Measurements from ENCODE around the gene ZNF236. TPM values are rescaled to one million over a fixed set of nuclear protein-coding genes. Genes with fewer than 3 reads are reported as not detected.

The ZNF236 gene
- total RNA-seq, 2 experiments from 2014 or later, result 25.7 to 27.9 TPM

DNA sequence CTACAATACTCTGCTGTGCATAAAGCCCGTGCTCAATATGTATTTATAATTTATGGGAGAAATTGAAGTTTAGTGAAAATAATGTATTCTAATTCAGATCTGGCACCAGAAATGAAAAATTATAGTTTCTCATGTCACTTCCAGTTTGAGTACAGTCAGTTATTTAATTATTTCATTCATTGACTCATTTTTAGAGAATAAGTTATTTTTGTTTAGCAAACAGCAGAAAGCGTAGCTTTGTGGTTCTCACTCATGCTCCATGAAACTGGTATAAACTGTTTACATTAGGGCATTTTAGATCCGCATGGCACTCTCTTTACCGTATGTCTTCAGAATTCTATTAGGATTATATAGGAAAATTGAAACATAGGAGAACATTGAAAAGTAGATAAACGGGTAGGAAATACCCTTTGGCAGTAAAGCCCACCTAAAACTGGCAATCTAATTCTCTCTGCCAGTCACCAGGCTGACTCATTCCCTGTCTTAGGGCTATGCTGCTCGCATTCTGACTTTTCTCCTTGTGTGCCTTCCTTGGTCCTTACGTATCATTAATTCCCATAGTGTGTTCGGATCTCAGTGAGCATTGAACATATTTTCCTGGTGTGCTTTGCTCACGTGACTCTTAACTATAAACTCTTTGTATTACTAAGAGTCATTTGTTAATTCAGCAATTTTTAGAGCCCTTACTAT lies 106.0 kb downstream of the ZNF236 start:
- ChIA-PET CTCF (no interaction called here), POLR2A (no interaction called here)
- Histone ChIP-seq H3K36me3 (ENCODE audit: insufficient read depth, low read length) (peaks cover 88% of the 10 kb centered on the region), H3K4me1 (ENCODE audit: insufficient read depth, low read length) (no peaks in the 10 kb centered on the region), H3K4me3 (ENCODE audit: low read length) (no peak overlapping the region), H3K9me3 (ENCODE audit: control insufficient read depth in 1 of 2, insufficient read depth in 1 of 2, low read length in 2 of 2) (no peaks in the 10 kb centered on the region), H3K27me3 (ENCODE audit: control insufficient read depth in 1 of 2, insufficient read depth in 2 of 2, low read length in 2 of 2) (no peaks in the 10 kb centered on the region), H3K27ac (ENCODE audit: low read depth in 1 of 2, low read length in 2 of 2) (no peak overlapping the region)
- Mint-ChIP-seq H3K27me3 (no peaks in the 10 kb centered on the region), H3K4me3 (no peak overlapping the region), H3K9me3 (no peaks in the 10 kb centered on the region), H3K36me3 (ENCODE audit: low read depth) (peaks cover 91% of the 10 kb centered on the region), H3K4me1 (ENCODE audit: low read depth) (peaks cover 5% of the 10 kb centered on the region), H3K27ac (no peak overlapping the region)
- TF ChIP-seq, protein P1, sequence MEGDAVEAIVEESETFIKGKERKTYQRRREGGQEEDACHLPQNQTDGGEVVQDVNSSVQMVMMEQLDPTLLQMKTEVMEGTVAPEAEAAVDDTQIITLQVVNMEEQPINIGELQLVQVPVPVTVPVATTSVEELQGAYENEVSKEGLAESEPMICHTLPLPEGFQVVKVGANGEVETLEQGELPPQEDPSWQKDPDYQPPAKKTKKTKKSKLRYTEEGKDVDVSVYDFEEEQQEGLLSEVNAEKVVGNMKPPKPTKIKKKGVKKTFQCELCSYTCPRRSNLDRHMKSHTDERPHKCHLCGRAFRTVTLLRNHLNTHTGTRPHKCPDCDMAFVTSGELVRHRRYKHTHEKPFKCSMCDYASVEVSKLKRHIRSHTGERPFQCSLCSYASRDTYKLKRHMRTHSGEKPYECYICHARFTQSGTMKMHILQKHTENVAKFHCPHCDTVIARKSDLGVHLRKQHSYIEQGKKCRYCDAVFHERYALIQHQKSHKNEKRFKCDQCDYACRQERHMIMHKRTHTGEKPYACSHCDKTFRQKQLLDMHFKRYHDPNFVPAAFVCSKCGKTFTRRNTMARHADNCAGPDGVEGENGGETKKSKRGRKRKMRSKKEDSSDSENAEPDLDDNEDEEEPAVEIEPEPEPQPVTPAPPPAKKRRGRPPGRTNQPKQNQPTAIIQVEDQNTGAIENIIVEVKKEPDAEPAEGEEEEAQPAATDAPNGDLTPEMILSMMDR (IDR thresholded peaks at IDR 0.05), result no peak
- no peak for ATAC-seq (ENCODE audit: poor library complexity)
- intact Hi-C loops (cut with DNase I, micrococcal nuclease), result loop anchor here in 1 of 2 experiments (10.0 kb wide), 1 partner anchor 726 kb away; no protein-coding TSS in a partner anchor
- no peak for DNase-seq

DNA sequence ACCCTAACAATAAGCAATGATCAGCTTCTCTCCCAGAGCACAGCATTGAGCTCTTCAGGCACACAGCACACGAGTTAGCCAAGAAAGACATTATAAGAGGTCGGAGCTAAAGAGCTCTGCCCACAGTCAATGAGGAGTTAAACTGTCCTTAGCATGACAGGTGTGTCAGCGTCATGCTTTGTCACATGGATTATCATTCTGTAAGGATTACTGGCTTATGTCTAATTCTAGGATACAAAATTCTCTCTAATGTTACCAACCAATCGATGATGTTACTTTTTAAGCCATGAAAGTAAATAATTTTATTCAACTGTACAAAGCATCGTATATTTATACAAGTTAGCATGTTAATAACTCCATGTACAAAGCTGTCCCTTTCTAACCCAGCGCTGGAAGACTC lies 108.8 kb downstream of the ZNF236 start:
- no peak overlapping the region for H3K4me3 Mint-ChIP-seq
- H3K27me3 Mint-ChIP-seq, result no peaks in the 10 kb centered on the region

DNA sequence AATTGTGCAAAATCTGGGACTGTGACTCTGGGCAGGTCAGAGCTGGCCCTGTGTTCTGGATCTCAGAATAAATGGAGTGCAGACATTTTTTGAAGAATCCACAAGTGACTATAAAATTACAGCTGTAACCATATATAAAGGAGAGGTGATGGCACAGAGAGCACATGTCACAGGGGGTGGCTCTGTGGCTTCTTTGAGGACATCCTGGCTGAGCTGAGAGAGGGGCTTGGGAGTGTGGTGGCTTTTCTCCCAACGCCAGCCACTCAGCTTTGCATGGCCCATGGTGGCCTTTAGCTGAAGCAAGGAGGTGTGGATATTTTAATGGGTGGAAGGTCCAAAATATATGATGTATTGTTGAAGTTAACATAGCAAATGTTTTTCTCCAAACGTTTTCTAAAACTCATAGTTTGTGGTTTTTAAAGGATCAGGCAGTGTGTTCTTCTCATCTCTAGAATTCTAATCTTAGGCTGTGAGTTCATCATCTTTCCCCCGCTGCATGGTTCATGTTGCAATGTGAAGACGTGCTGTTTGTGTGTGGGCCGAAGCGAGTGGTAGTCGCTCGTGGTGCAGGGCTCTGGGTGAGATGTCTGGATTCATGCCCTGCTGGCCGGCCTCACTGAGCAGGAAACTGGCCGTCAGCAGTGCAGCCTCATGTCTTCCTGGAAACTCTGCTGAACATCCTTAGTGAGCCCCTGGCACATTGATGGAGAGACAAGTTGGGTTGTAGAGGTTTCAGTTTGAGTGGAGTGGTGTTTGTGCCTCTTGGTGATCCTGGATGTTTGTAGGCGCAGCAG lies 109.9 kb downstream of the ZNF236 start:
- Mint-ChIP-seq H3K27ac (no peak overlapping the region), H3K36me3 (ENCODE audit: low read depth) (peaks cover 89% of the 10 kb centered on the region), H3K27me3 (no peaks in the 10 kb centered on the region), H3K4me1 (ENCODE audit: low read depth) (peaks cover 5% of the 10 kb centered on the region), H3K4me3 (no peak overlapping the region), H3K9me3 (no peaks in the 10 kb centered on the region)
- DNase-seq (no peak), ATAC-seq (ENCODE audit: poor library complexity) (no peak)
- Histone ChIP-seq H3K9me3 (ENCODE audit: control insufficient read depth in 1 of 2, insufficient read depth in 1 of 2, low read length in 2 of 2) (no peaks in the 10 kb centered on the region), H3K4me3 (ENCODE audit: low read length) (no peak overlapping the region), H3K36me3 (ENCODE audit: insufficient read depth, low read length) (peaks cover 73% of the 10 kb centered on the region), H3K27ac (ENCODE audit: low read depth in 1 of 2, low read length in 2 of 2) (no peak overlapping the region), H3K27me3 (ENCODE audit: control insufficient read depth in 1 of 2, insufficient read depth in 2 of 2, low read length in 2 of 2) (no peaks in the 10 kb centered on the region), H3K4me1 (ENCODE audit: insufficient read depth, low read length) (no peaks in the 10 kb centered on the region)
- POLR2A ChIA-PET, result no interaction called here
- CTCF ChIA-PET, result no interaction called here
- intact Hi-C loops (cut with DNase I, micrococcal nuclease), result loop anchor here in 1 of 2 experiments (5.0 kb wide), 1 partner anchor 965 kb away; no protein-coding TSS in a partner anchor
- TF ChIP-seq, protein P1 (IDR thresholded peaks at IDR 0.05), result no peak

More for the DNA sequence above, 108.8 kb downstream of the ZNF236 start:
- H3K27me3 ChIP-seq (ENCODE audit: control insufficient read depth in 1 of 2, insufficient read depth in 2 of 2, low read length in 2 of 2), result no peaks in the 10 kb centered on the region
- Mint-ChIP-seq H3K36me3 (ENCODE audit: low read depth) (peaks cover 89% of the 10 kb centered on the region), H3K9me3 (no peaks in the 10 kb centered on the region), H3K27ac (no peak overlapping the region), H3K4me1 (ENCODE audit: low read depth) (peaks cover 5% of the 10 kb centered on the region)
- peaks cover 73% of the 10 kb centered on the region for H3K36me3 ChIP-seq (ENCODE audit: insufficient read depth, low read length)
- TF ChIP-seq, protein P1 (IDR thresholded peaks at IDR 0.05), result no peak
- intact Hi-C loops (cut with DNase I, micrococcal nuclease), result loop anchor here in 1 of 2 experiments (5.0 kb wide), 1 partner anchor 966 kb away; no protein-coding TSS in a partner anchor
- DNase-seq (no peak), ATAC-seq (ENCODE audit: poor library complexity) (no peak)
- H3K9me3 ChIP-seq (ENCODE audit: control insufficient read depth in 1 of 2, insufficient read depth in 1 of 2, low read length in 2 of 2), result no peaks in the 10 kb centered on the region
- ChIA-PET CTCF (no interaction called here), POLR2A (interaction anchor here (0.6 to 0.9 kb wide), 2 partner anchors 67 to 200 kb away, joined by 3 to 4 read pairs; no protein-coding TSS in a partner anchor)
- H3K27ac ChIP-seq (ENCODE audit: low read depth in 1 of 2, low read length in 2 of 2), result no peak overlapping the region
- H3K4me3 ChIP-seq (ENCODE audit: low read length), result no peak overlapping the region
- H3K4me1 ChIP-seq (ENCODE audit: insufficient read depth, low read length), result no peaks in the 10 kb centered on the region
